GM12873 (cell line): ENCODE results near the gene BMP10.

ENCODE experiments used
- CTCF ChIP-seq: IDR thresholded peaks from 2 replicates; pipeline ENCODE4 v1.5.1; 2012; ENCODE audit warnings: low read depth, mild to moderate bottlenecking, moderate library complexity, low read length, control low read depth; ENCODE audit not compliant: insufficient read depth; ENCODE audit errors: missing control alignments

BMP10 gene

GRCh38 chr2:68860111-68860510 lies 11.1 kb downstream of the BMP10 start:
- TF ChIP-seq CTCF: no peak

- no peak for TF ChIP-seq CTCF
These were observed 13.2 kb downstream of the BMP10 start for GRCh38 chr2:68857855-68858456.

GRCh38 chr2:68857202-68857845 lies 13.9 kb downstream of the BMP10 start:
- TF ChIP-seq CTCF: no peak

GRCh38 chr2:68855550-68855949 lies 15.6 kb downstream of the BMP10 start:
- no peak for TF ChIP-seq CTCF

- TF ChIP-seq CTCF: no peak
These were observed 16.7 kb downstream of the BMP10 start for GRCh38 chr2:68854476-68854875.

GRCh38 chr2:68853915-68854314 lies 17.3 kb downstream of the BMP10 start:
- no peak for TF ChIP-seq CTCF

GRCh38 chr2:68853035-68853434 lies 18.2 kb downstream of the BMP10 start:
- no peak for TF ChIP-seq CTCF
